Liver (tissue), 9 donors: Measurements from ENCODE around the gene PES1. TPM values are rescaled to one million over a fixed set of nuclear protein-coding genes. Genes with fewer than 3 reads are reported as not detected.

Experiments
- DNase-seq: peaks from one replicate; pipeline ENCODE4 v3.0.0-alpha.2; 2017; ENCODE audit warnings: low spot score
- H3K27ac ChIP-seq, 2 donors: one replicate each; pipeline ENCODE4 v1.7.0; 2013; ENCODE audit warnings: inconsistent platforms in 2 of 2, low read length in 2 of 2, control low read depth in 1 of 2, low read depth in 1 of 2, mild to moderate bottlenecking in 1 of 2
- H3K27me3 ChIP-seq, 4 donors: one replicate each; pipeline versions ENCODE4 v1.6.1 to v1.7.0; 2013; ENCODE audit warnings: low read length in 3 of 4, inconsistent platforms in 1 of 4, mild to moderate bottlenecking in 1 of 4, moderate library complexity in 1 of 4; ENCODE audit not compliant: control insufficient read depth in 4 of 4, insufficient read depth in 4 of 4
- H3K36me3 ChIP-seq, 4 donors: one replicate each; pipeline versions ENCODE4 v1.6.1 to v1.7.0; 2013; ENCODE audit warnings: low read length in 3 of 4, mild to moderate bottlenecking in 3 of 4, low read depth in 1 of 4, moderate library complexity in 1 of 4; ENCODE audit not compliant: control insufficient read depth in 4 of 4, insufficient read depth in 3 of 4
- H3K4me1 ChIP-seq, 4 donors: one replicate each; pipeline versions ENCODE4 v1.6.1 to v1.7.0; 2013; ENCODE audit warnings: low read length in 3 of 4, mild to moderate bottlenecking in 3 of 4, moderate library complexity in 1 of 4; ENCODE audit not compliant: control insufficient read depth in 4 of 4, insufficient read depth in 4 of 4
- H3K4me3 ChIP-seq, 3 donors: one replicate each; pipeline versions ENCODE4 v1.6.1 to v1.7.0; 2013; ENCODE audit warnings: low read length in 3 of 3, control low read depth in 1 of 3, low read depth in 1 of 3, mild to moderate bottlenecking in 1 of 3
- H3K9ac ChIP-seq, 2 donors: one replicate each; pipeline ENCODE4 v1.7.0; 2013; ENCODE audit warnings: low read length in 2 of 2, mild to moderate bottlenecking in 2 of 2, moderate library complexity in 2 of 2, control low read depth in 1 of 2, low read depth in 1 of 2
- H3K9me3 ChIP-seq, 4 donors: one replicate each; pipeline versions ENCODE4 v1.6.1 to v1.7.0; 2013; ENCODE audit warnings: low read length in 3 of 4; ENCODE audit not compliant: control insufficient read depth in 4 of 4
- EGR1 ChIP-seq, 2 donors: IDR thresholded peaks; 2 replicates each; pipeline ENCODE4 v1.6.1; 2016 to 2018; ENCODE audit warnings: antibody characterized with exemption in 2 of 2, low read depth in 2 of 2
- FOXA1 ChIP-seq: IDR thresholded peaks from 2 replicates; pipeline ENCODE4 v1.6.1; 2016; ENCODE audit warnings: antibody characterized with exemption
- FOXA2 ChIP-seq: IDR thresholded peaks from 2 replicates; pipeline ENCODE4 v1.6.1; 2016; ENCODE audit warnings: antibody characterized with exemption
- GABPA ChIP-seq, 2 donors: IDR thresholded peaks in 1 of 2; conservative IDR thresholded peaks in 1 of 2; 2 replicates each; pipeline ENCODE4 v1.6.1; 2016; ENCODE audit warnings: antibody characterized with exemption in 2 of 2, mild to moderate bottlenecking in 1 of 2, moderate library complexity in 1 of 2
- HNF4A ChIP-seq, 2 donors: conservative IDR thresholded peaks; 2 replicates each; pipeline ENCODE4 v1.6.1; 2016; ENCODE audit warnings: antibody characterized with exemption in 2 of 2, mild to moderate bottlenecking in 2 of 2
- HNF4G ChIP-seq: IDR thresholded peaks from 2 replicates; pipeline ENCODE4 v1.6.1; 2016; ENCODE audit warnings: antibody characterized with exemption
- JUND ChIP-seq, 2 donors: IDR thresholded peaks; 2 replicates each; pipeline ENCODE4 v1.6.1; 2016; ENCODE audit warnings: antibody characterized with exemption in 2 of 2
- NR2F2 ChIP-seq: IDR thresholded peaks from 2 replicates; pipeline ENCODE4 v1.6.1; 2016; ENCODE audit warnings: antibody characterized with exemption
- RAD21 ChIP-seq, 2 donors: IDR thresholded peaks; 2 replicates each; pipeline ENCODE4 v1.6.1; 2016; ENCODE audit warnings: antibody characterized with exemption in 2 of 2, mild to moderate bottlenecking in 2 of 2
- RXRA ChIP-seq, 2 donors: IDR thresholded peaks; 2 replicates each; pipeline ENCODE4 v1.6.1; 2017 to 2018; ENCODE audit warnings: antibody characterized with exemption in 2 of 2, mild to moderate bottlenecking in 1 of 2
- TAF1 ChIP-seq: conservative IDR thresholded peaks from 2 replicates; pipeline ENCODE4 v1.6.1; 2016; ENCODE audit warnings: antibody characterized with exemption, mild to moderate bottlenecking
- YY1 ChIP-seq: IDR thresholded peaks from 2 replicates; pipeline ENCODE4 v1.6.1; 2016; ENCODE audit warnings: antibody characterized with exemption, mild to moderate bottlenecking
- WGBS: extraction: QIAGEN DNeasy Blood & Tissue Kit; methylation state at CpG from one replicate; pipeline ENCODE4 v1.1.7; 2013; 5-methylcytosine and 5-hydroxymethylcytosine counted together
- polyA plus RNA-seq, 2 donors: library from polyadenylated mRNA; stranded (reverse) in 1 of 2; unstranded in 1 of 2; fragments of 200-250 nt in 1 of 2; fragments of >200 nt in 1 of 2; fragmentation: Nextera tagmentation in 1 of 2; extraction: Ambion mirVana in 1 of 2; gene quantifications; one replicate each; pipeline versions ENCODE4 v1.2.1 to v1.2.3, GENCODE V29; 2013 to 2015
- total RNA-seq, 2 donors: library from RNA; depleted of rRNA; stranded (reverse); fragments of >200 nt; gene quantifications; one replicate each; pipeline ENCODE4 v1.2.3, GENCODE V29; 2014
- TF ChIP-seq, protein P1 (sequence below): IDR thresholded peaks from 2 replicates; pipeline ENCODE4 v1.6.1; 2016; ENCODE audit warnings: antibody characterized with exemption
- TF ChIP-seq, protein P2 (sequence below): IDR thresholded peaks from 2 replicates; pipeline ENCODE4 v1.6.1; 2016; ENCODE audit warnings: antibody characterized with exemption
- TF ChIP-seq, protein P3 (sequence below): fragments of 150-350 bp; IDR thresholded peaks from 2 replicates; pipeline ENCODE4 v1.5.1; 2017; ENCODE audit warnings: improper control_type of control experiment, low read depth, low read length; ENCODE audit not compliant: missing input control
- TF ChIP-seq, protein P4 (sequence below): IDR thresholded peaks from 2 replicates; pipeline ENCODE4 v1.6.1; 2016; ENCODE audit warnings: antibody characterized with exemption, mild to moderate bottlenecking
- TF ChIP-seq, protein P5 (sequence below): IDR thresholded peaks from 2 replicates; pipeline ENCODE4 v1.6.1; 2016; ENCODE audit warnings: antibody characterized with exemption
- donor health status: healthy.
- donor health status: healthy.
- donor health status: healthy.
- donor health status: healthy.
- donor health status: healthy.

Gene PES1
- total and polyA plus RNA-seq, 4 donors: 20.0 to 33.1 (median 22.3) TPM

DNA sequence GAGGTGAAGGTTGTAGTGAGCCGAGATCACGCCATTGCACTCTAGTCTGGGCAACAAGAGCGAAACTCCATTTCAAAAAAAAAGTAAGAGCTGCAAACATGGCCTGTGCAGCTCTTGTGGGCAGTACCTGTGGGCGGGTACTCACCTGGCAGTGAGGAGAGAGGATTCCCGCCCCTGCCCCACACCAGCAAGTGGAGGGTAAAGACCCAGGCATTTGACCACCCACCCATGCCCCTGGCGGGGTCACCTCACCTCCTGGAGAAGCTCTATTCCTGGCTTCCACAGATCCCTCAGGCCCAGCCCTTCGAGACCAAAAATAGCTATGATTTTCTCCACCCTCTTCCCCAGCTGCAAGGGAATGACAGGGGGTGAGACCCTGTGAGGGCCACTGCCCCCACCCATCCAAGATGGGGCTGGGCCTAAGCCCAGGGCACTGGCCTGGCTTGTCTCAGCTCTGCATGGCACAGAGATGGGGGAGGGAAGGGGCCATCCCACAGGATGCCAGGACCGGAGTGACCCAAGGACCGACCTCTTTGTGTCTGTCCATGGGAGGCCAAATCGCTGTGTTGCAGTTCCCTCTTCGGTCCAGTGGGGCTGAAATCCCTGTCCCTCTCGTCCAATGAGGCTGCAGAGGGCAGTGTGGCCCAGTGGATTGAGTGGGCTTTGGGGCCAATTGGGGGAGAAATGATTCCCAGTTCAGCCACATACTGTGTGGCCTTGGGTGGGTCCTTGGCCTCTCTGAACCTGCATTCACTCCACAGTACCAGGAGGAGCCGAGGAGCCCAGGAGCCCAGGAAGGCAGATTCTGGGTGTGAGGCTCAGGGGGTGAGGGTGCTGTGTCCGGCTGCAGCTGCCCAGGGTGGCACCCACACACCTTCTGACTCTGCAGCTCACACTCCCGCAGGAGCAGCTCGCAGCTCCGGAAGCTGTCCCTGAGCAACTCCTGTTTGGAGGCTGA is 59.8 kb downstream of the PES1 start:
- H3K36me3 ChIP-seq: no peaks in the 10 kb centered on the region
- H3K4me1 ChIP-seq: no peaks in the 10 kb centered on the region
- DNase-seq: no peak
- H3K27me3 ChIP-seq: no peaks in the 10 kb centered on the region
- no peak overlapping the region for H3K9ac ChIP-seq
- H3K9me3 ChIP-seq: no peaks in the 10 kb centered on the region
- no peak overlapping the region for H3K4me3 ChIP-seq
- 93% methylated on average over 17 of the region's 17 CpGs for WGBS
- TF ChIP-seq, protein P1, sequence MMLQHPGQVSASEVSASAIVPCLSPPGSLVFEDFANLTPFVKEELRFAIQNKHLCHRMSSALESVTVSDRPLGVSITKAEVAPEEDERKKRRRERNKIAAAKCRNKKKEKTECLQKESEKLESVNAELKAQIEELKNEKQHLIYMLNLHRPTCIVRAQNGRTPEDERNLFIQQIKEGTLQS: no peak
- TF ChIP-seq RXRA (IDR thresholded peaks at IDR 0.05) (no peak), JUND (IDR thresholded peaks at IDR 0.05) (no peak), RAD21 (IDR thresholded peaks at IDR 0.05) (no peak), NR2F2 (no peak), FOXA2 (no peak), GABPA (IDR thresholded peaks at IDR 0.05 in 1 of 2, conservative IDR thresholded peaks at IDR 0.05 in 1 of 2) (no peak), HNF4A (conservative IDR thresholded peaks at IDR 0.05) (no peak), YY1 (no peak), FOXA1 (no peak)
- TF ChIP-seq, protein P2, sequence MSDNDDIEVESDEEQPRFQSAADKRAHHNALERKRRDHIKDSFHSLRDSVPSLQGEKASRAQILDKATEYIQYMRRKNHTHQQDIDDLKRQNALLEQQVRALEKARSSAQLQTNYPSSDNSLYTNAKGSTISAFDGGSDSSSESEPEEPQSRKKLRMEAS: no peak
- TF ChIP-seq, protein P3, sequence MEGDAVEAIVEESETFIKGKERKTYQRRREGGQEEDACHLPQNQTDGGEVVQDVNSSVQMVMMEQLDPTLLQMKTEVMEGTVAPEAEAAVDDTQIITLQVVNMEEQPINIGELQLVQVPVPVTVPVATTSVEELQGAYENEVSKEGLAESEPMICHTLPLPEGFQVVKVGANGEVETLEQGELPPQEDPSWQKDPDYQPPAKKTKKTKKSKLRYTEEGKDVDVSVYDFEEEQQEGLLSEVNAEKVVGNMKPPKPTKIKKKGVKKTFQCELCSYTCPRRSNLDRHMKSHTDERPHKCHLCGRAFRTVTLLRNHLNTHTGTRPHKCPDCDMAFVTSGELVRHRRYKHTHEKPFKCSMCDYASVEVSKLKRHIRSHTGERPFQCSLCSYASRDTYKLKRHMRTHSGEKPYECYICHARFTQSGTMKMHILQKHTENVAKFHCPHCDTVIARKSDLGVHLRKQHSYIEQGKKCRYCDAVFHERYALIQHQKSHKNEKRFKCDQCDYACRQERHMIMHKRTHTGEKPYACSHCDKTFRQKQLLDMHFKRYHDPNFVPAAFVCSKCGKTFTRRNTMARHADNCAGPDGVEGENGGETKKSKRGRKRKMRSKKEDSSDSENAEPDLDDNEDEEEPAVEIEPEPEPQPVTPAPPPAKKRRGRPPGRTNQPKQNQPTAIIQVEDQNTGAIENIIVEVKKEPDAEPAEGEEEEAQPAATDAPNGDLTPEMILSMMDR: no peak
- no peak overlapping the region for H3K27ac ChIP-seq

DNA sequence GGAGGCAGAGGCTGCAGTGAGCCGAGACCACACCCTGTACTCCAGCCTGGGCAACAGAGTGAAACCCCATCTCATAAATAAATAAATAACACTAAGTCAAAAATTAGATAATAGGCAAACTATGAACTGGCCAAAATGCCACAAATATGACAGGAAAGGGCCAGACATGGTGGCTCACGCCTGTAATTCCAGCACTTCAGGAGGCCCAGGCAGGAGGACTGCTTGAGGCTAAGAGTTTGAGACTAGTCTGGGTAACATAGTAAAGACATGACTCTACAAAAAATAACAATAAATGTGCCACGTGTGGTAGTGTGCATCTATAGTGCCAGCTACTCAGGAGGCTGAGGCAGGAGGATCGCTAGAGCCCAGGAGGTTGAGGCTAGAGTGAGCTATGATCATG is 65.1 kb downstream of the PES1 start:
- no peak overlapping the region for H3K4me3 ChIP-seq
- no peak for DNase-seq
- H3K9me3 ChIP-seq: no peaks in the 10 kb centered on the region
- H3K27me3 ChIP-seq: no peaks in the 10 kb centered on the region
- no peak overlapping the region for H3K9ac ChIP-seq
- H3K36me3 ChIP-seq: no peaks in the 10 kb centered on the region
- H3K27ac ChIP-seq: no peak overlapping the region
- TF ChIP-seq YY1 (no peak), GABPA (IDR thresholded peaks at IDR 0.05 in 1 of 2, conservative IDR thresholded peaks at IDR 0.05 in 1 of 2) (no peak), HNF4G (no peak), JUND (IDR thresholded peaks at IDR 0.05) (no peak), TAF1 (no peak), RXRA (IDR thresholded peaks at IDR 0.05) (no peak), FOXA1 (no peak), HNF4A (conservative IDR thresholded peaks at IDR 0.05) (no peak), NR2F2 (no peak), EGR1 (IDR thresholded peaks at IDR 0.05; ENCODE audit: low read depth in 2 of 2) (no peak)
- TF ChIP-seq, protein P4, sequence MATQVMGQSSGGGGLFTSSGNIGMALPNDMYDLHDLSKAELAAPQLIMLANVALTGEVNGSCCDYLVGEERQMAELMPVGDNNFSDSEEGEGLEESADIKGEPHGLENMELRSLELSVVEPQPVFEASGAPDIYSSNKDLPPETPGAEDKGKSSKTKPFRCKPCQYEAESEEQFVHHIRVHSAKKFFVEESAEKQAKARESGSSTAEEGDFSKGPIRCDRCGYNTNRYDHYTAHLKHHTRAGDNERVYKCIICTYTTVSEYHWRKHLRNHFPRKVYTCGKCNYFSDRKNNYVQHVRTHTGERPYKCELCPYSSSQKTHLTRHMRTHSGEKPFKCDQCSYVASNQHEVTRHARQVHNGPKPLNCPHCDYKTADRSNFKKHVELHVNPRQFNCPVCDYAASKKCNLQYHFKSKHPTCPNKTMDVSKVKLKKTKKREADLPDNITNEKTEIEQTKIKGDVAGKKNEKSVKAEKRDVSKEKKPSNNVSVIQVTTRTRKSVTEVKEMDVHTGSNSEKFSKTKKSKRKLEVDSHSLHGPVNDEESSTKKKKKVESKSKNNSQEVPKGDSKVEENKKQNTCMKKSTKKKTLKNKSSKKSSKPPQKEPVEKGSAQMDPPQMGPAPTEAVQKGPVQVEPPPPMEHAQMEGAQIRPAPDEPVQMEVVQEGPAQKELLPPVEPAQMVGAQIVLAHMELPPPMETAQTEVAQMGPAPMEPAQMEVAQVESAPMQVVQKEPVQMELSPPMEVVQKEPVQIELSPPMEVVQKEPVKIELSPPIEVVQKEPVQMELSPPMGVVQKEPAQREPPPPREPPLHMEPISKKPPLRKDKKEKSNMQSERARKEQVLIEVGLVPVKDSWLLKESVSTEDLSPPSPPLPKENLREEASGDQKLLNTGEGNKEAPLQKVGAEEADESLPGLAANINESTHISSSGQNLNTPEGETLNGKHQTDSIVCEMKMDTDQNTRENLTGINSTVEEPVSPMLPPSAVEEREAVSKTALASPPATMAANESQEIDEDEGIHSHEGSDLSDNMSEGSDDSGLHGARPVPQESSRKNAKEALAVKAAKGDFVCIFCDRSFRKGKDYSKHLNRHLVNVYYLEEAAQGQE: no peak
- TF ChIP-seq, protein P5, sequence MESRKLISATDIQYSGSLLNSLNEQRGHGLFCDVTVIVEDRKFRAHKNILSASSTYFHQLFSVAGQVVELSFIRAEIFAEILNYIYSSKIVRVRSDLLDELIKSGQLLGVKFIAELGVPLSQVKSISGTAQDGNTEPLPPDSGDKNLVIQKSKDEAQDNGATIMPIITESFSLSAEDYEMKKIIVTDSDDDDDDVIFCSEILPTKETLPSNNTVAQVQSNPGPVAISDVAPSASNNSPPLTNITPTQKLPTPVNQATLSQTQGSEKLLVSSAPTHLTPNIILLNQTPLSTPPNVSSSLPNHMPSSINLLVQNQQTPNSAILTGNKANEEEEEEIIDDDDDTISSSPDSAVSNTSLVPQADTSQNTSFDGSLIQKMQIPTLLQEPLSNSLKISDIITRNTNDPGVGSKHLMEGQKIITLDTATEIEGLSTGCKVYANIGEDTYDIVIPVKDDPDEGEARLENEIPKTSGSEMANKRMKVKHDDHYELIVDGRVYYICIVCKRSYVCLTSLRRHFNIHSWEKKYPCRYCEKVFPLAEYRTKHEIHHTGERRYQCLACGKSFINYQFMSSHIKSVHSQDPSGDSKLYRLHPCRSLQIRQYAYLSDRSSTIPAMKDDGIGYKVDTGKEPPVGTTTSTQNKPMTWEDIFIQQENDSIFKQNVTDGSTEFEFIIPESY: no peak
- 88% methylated on average over 4 of the region's 4 CpGs for WGBS
- no peaks in the 10 kb centered on the region for H3K4me1 ChIP-seq
